ENCODE data around the gene PRDM5. TPM values are rescaled to one million over a fixed set of nuclear protein-coding genes. Genes with fewer than 3 reads are reported as not detected.

The PRDM5 gene
- total and polyA plus RNA-seq, 2 donors (not counting 3 experiments of a cell fraction or from before 2014, with no cell fraction given), result 2.2 to 8.1 TPM

- Histone ChIP-seq H4K20me1 (replicated peaks; ENCODE audit: control insufficient read depth, extremely low read depth, insufficient read depth, low read length) (no peaks in the 10 kb centered on the region), H3K9me3 (replicated peaks; ENCODE audit: control insufficient read depth, insufficient read depth, low read length) (no peaks in the 10 kb centered on the region), H2AFZ (ENCODE audit: low read depth, low read length) (no peak overlapping the region), H3K79me2 (ENCODE audit: control insufficient read depth, insufficient read depth, low read length) (no peaks in the 10 kb centered on the region), H3K9ac (replicated peaks; ENCODE audit: extremely low read depth, insufficient read depth, low read length) (no peak overlapping the region), H3K9me1 (replicated peaks; ENCODE audit: control insufficient read depth, extremely low read depth, insufficient read depth, low read length) (no peaks in the 10 kb centered on the region), H3K27ac (ENCODE audit: insufficient read depth, low read depth, low read length) (no peak overlapping the region), H3K4me3 (replicated peaks in 1 of 3; ENCODE audit: insufficient read depth in 1 of 3, low read depth in 1 of 3, low read length in 3 of 3) (no peak overlapping the region), H3K4me2 (ENCODE audit: insufficient read depth, low read length) (no peak overlapping the region), H3K36me3 (ENCODE audit: control insufficient read depth in 2 of 2, extremely low read depth in 1 of 2, insufficient read depth in 2 of 2, low read length in 2 of 2) (no peaks in the 10 kb centered on the region), H3K27me3 (ENCODE audit: control insufficient read depth in 2 of 2, insufficient read depth in 2 of 2, low read length in 2 of 2) (no peaks in the 10 kb centered on the region), H3K4me1 (ENCODE audit: control insufficient read depth, extremely low read depth, insufficient read depth, low read length) (no peaks in the 10 kb centered on the region)
- ChIA-PET POLR2A (no interaction called here), CTCF (no interaction called here)
- no peak for TF ChIP-seq CTCF (IDR thresholded peaks at IDR 0.05; ENCODE audit: extremely low read depth in 1 of 2, insufficient read depth in 1 of 2, low read depth in 1 of 2, low read length in 2 of 2)
- dilution Hi-C loops (cut with MboI; ENCODE audit: extremely low pct_ligation_motif_present, low sequenced_read_pairs) (no loop called here), intact Hi-C loops (cut with micrococcal nuclease) (no loop called here)
- FAIRE-seq (no peak), DNase-seq (ENCODE audit: low read depth, low spot score) (no peak)
- no TSS peak for BruUV-seq (replicated peaks)
Measured at GRCh38 chr4:120763650-120764049, 158.9 kb downstream of the PRDM5 start.

- no peaks in the 10 kb centered on the region for H3K79me2 ChIP-seq (ENCODE audit: control insufficient read depth, insufficient read depth, low read length)
- H3K9me3 ChIP-seq (replicated peaks; ENCODE audit: control insufficient read depth, insufficient read depth, low read length), result no peaks in the 10 kb centered on the region
- DNase-seq (ENCODE audit: low read depth, low spot score) (no peak), FAIRE-seq (no peak)
- H3K27me3 ChIP-seq (ENCODE audit: control insufficient read depth in 2 of 2, insufficient read depth in 2 of 2, low read length in 2 of 2), result no peaks in the 10 kb centered on the region
- no peaks in the 10 kb centered on the region for H3K36me3 ChIP-seq (ENCODE audit: control insufficient read depth in 2 of 2, extremely low read depth in 1 of 2, insufficient read depth in 2 of 2, low read length in 2 of 2)
- no peak for TF ChIP-seq MYC (IDR thresholded peaks at IDR 0.05; ENCODE audit: low read depth, low read length)
- TF ChIP-seq EZH2 (IDR thresholded peaks at IDR 0.05; ENCODE audit: borderline replicate concordance, low read depth, low read length, severe bottlenecking), result no peak
- no peak for TF ChIP-seq JUN (IDR thresholded peaks at IDR 0.05; ENCODE audit: borderline replicate concordance, insufficient read depth, insufficient read length, low read depth)
- TF ChIP-seq GATA2 (IDR thresholded peaks at IDR 0.05; ENCODE audit: insufficient read depth, insufficient read length, low read depth, low read length), result no peak
- TF ChIP-seq POLR2A (IDR thresholded peaks at IDR 0.05; ENCODE audit: low read depth, low read length), result no peak
- no peak for TF ChIP-seq MAX (IDR thresholded peaks at IDR 0.05; ENCODE audit: insufficient read depth, insufficient read length)
- no peak for TF ChIP-seq POLR2AphosphoS5 (IDR thresholded peaks at IDR 0.05; ENCODE audit: insufficient read depth, low read depth, low read length)
- no peak for TF ChIP-seq FOS (IDR thresholded peaks at IDR 0.05; ENCODE audit: borderline replicate concordance, insufficient read depth, low read length)
- TF ChIP-seq CTCF (IDR thresholded peaks at IDR 0.05; ENCODE audit: extremely low read depth in 1 of 2, insufficient read depth in 1 of 2, low read depth in 1 of 2, low read length in 2 of 2), result no peak
- H3K27ac ChIP-seq (ENCODE audit: insufficient read depth, low read depth, low read length), result no peak overlapping the region
- no TSS peak for BruUV-seq (replicated peaks)
- no peak overlapping the region for H2AFZ ChIP-seq (ENCODE audit: low read depth, low read length)
- no peaks in the 10 kb centered on the region for H3K9me1 ChIP-seq (replicated peaks; ENCODE audit: control insufficient read depth, extremely low read depth, insufficient read depth, low read length)
- dilution Hi-C loops (cut with MboI; ENCODE audit: extremely low pct_ligation_motif_present, low sequenced_read_pairs) (no loop called here), intact Hi-C loops (cut with micrococcal nuclease) (no loop called here)
- H4K20me1 ChIP-seq (replicated peaks; ENCODE audit: control insufficient read depth, extremely low read depth, insufficient read depth, low read length), result no peaks in the 10 kb centered on the region
- no peak overlapping the region for H3K4me2 ChIP-seq (ENCODE audit: insufficient read depth, low read length)
- H3K9ac ChIP-seq (replicated peaks; ENCODE audit: extremely low read depth, insufficient read depth, low read length), result no peak overlapping the region
- ChIA-PET POLR2A (no interaction called here), CTCF (interaction anchor here (1.3 kb wide), 1 partner anchor 113 kb away, joined by 3 read pairs; no protein-coding TSS in a partner anchor)
- no peak overlapping the region for H3K4me3 ChIP-seq (replicated peaks in 1 of 3; ENCODE audit: insufficient read depth in 1 of 3, low read depth in 1 of 3, low read length in 3 of 3)
- no peaks in the 10 kb centered on the region for H3K4me1 ChIP-seq (ENCODE audit: control insufficient read depth, extremely low read depth, insufficient read depth, low read length)
Measured at GRCh38 chr4:120761070-120761469, 161.5 kb downstream of the PRDM5 start.

All from endothelial cell of umbilical vein (primary cell).